ENCODE data around the gene SSNA1.

SSNA1 gene

DNA sequence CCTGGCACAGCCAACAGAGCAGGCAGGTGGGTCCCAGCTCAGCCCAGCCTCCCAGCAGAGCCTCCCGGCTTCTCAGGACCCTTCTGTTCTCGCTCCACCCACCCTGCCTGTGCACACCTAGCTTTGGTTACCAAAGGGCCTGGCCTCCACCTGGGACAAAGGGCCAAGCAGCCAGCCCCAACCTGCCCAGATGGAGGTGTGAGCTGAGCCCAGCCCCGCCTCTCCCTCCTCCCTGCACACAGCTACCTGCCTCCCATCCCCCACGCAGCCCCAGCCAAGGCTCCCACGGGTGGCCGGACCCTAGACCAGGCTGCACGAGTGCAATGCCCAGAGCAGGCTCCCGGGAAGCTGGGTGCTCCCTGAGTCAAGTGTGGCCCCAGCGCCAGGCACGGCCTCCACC, 6.4 kb downstream of the SSNA1 start:
- H3K27ac ChIP-seq (ENCODE audit: insufficient read depth, low read depth, low read length, poor library complexity, severe bottlenecking), result no peak overlapping the region
- no peaks in the 10 kb centered on the region for H3K9me3 ChIP-seq (ENCODE audit: control insufficient read depth, low read length)
- WGBS, 2 experiments, result 87 to 89% methylated on average over 10 of the region's 10 CpGs
- peaks cover 11% of the 10 kb centered on the region for H3K27me3 ChIP-seq (ENCODE audit: control insufficient read depth, insufficient read depth, low read length, poor library complexity, severe bottlenecking)
- peaks cover 17% of the 10 kb centered on the region for H3K4me1 ChIP-seq (ENCODE audit: control insufficient read depth, insufficient read depth, low read length)
- no peaks in the 10 kb centered on the region for H3K36me3 ChIP-seq (ENCODE audit: control insufficient read depth, insufficient read depth, low read length)
- H3K4me3 ChIP-seq (ENCODE audit: insufficient read depth, low read depth, low read length), result no peak overlapping the region

DNA sequence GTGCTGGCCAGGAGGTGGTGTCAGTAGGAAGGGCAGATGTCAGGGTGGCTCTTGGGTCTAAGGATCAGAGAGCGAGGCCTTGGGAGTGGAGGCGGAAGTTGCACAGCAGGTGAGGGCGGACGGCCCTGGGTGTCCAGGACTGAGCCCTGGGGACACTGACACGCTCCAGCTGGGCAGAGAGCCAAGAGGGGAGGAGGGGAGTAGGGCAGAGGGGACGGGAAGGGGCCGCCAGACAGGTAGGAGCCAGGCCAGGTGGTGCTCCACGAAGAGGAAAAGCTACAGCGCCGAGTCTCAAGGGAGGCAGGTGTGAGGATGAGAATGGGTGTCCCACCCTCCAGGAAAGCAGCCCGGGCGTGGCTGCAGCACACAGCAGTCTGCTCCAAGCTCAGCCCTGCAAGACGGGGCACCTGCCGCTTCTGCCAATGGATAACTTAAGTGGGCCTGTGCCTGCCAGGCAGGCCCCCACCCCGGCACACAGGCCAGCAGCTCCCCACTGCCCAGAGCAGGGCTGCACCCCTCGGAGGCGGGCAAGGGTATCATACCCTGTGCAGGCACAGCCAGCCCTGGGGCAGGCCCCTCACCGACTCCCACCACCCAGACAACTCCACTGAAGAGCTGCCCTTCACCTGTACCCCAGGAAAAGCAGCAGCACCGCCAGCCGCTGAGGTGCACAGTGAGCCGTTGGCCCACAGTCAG, 7.2 kb downstream of the SSNA1 start:
- Histone ChIP-seq H3K27ac (ENCODE audit: insufficient read depth, low read depth, low read length, poor library complexity, severe bottlenecking) (no peak overlapping the region), H3K4me3 (ENCODE audit: insufficient read depth, low read depth, low read length) (no peak overlapping the region), H3K4me1 (ENCODE audit: control insufficient read depth, insufficient read depth, low read length) (peaks cover 17% of the 10 kb centered on the region), H3K27me3 (ENCODE audit: control insufficient read depth, insufficient read depth, low read length, poor library complexity, severe bottlenecking) (peaks cover 12% of the 10 kb centered on the region), H3K36me3 (ENCODE audit: control insufficient read depth, insufficient read depth, low read length) (no peaks in the 10 kb centered on the region), H3K9me3 (ENCODE audit: control insufficient read depth, low read length) (no peaks in the 10 kb centered on the region)
- 94% methylated on average over 21 of the region's 21 CpGs for WGBS, 2 experiments

DNA sequence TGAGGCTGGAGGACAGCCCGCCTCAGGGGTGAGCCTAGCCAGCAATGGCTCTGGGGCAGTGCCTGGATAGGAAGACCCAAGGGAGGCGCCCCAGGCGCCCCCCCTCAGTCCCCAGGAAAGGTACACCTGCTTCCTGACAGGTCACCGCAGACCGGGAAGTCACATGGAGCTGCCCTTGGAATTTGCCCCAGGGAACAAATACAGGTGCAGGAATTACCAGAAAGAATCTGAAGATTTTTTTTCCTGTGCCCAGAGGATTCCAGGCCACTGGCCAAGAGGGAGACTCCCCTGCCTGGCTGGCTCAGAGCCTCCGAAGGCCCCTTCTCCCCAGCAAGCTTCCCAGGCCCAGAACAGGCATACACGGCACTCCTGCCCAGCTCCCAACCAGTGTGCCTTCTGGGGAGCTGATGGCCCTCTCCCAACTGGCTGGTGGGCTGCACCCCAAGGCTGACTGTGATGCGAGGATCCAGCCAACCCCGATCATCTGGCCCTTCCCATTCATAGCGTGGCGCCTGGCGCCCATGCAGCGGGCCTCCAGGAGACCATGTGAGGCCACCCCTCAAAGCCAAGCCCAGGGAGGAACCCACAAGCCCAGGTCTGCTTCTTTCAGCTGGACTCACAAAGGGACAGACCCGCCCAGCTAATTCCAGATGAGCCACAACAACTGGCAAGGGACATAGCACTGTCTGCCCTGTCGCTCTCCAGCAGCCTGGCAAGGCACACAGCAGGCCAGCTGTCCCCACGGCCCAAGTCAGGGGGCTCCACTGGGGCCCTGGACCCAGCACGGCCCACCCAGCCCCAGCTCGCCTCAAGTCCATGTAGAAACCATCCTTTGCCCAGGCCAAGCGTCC, 9.8 kb downstream of the SSNA1 start:
- Histone ChIP-seq H3K27ac (ENCODE audit: insufficient read depth, low read depth, low read length, poor library complexity, severe bottlenecking) (no peak overlapping the region), H3K9me3 (ENCODE audit: control insufficient read depth, low read length) (no peaks in the 10 kb centered on the region), H3K36me3 (ENCODE audit: control insufficient read depth, insufficient read depth, low read length) (no peaks in the 10 kb centered on the region), H3K27me3 (ENCODE audit: control insufficient read depth, insufficient read depth, low read length, poor library complexity, severe bottlenecking) (peaks cover 12% of the 10 kb centered on the region), H3K4me1 (ENCODE audit: control insufficient read depth, insufficient read depth, low read length) (peaks cover 25% of the 10 kb centered on the region), H3K4me3 (ENCODE audit: insufficient read depth, low read depth, low read length) (no peak overlapping the region)
- 89 to 90% methylated on average over 19 of the region's 19 CpGs for WGBS, 2 experiments

DNA sequence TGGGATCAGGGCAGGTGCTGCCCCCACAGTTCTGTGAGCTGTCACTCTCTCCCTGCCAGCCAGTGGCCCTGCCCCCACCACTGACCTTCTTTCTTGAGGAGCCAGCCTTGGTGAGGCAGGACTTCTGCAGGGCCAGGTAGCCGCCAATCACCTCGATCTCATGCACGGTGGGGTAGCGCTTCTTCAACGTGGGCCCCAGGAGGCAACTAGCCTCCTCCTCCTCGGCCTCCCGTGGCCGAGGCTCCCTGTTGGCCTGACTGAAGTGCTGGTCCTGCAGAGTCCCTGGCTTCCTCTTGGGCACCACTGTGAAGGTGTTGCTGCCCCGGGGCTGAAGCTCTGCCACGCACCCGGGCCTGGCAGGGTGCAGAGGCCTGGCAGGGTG, 10.4 kb downstream of the SSNA1 start:
- peaks cover 12% of the 10 kb centered on the region for H3K27me3 ChIP-seq (ENCODE audit: control insufficient read depth, insufficient read depth, low read length, poor library complexity, severe bottlenecking)
- H3K4me1 ChIP-seq (ENCODE audit: control insufficient read depth, insufficient read depth, low read length), result peaks cover 25% of the 10 kb centered on the region
- H3K9me3 ChIP-seq (ENCODE audit: control insufficient read depth, low read length), result no peaks in the 10 kb centered on the region
- H3K4me3 ChIP-seq (ENCODE audit: insufficient read depth, low read depth, low read length), result peak overlapping the region; percentile 30
- no peak overlapping the region for H3K27ac ChIP-seq (ENCODE audit: insufficient read depth, low read depth, low read length, poor library complexity, severe bottlenecking)
- H3K36me3 ChIP-seq (ENCODE audit: control insufficient read depth, insufficient read depth, low read length), result no peaks in the 10 kb centered on the region
- 78 to 81% methylated on average over 11 of the region's 11 CpGs for WGBS, 2 experiments

DNA sequence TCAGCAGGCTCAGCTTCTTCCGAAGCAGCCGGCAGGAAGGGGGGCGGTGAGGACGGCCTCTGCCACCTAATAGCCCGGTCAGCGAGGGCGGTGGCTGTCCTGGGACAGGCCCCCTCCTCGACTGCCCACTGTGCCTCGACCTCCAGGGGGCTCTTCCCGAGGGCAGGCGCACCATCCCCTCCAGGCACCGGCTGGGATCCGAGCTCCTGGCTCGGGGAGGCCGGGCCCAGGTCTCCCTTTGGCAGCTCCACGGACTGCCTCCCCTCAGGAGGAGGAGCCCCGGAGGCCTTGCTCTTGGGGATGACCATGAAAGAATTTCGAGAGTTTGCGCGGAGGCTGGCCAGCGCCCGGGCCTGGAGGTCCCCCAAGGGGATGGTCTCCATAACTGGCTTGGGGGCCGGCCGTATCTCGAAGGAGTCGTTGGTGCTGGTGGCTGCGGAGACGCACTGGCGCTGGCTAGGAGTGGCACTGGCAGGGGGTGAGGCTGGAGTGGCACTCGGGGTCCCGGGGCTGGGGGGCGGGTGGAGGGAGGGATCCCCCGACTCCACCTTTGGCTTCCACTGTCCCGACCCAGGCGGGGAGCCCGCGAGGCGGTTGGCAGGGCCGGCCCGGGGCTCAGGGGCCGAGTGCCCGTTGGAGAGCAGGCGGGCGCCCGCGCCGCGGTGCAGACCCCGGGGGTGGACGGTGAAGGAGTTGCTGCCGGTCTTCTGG, 11.1 kb downstream of the SSNA1 start:
- Histone ChIP-seq H3K27me3 (ENCODE audit: control insufficient read depth, insufficient read depth, low read length, poor library complexity, severe bottlenecking) (peaks cover 12% of the 10 kb centered on the region), H3K4me3 (ENCODE audit: insufficient read depth, low read depth, low read length) (peak overlapping the region; percentile 30), H3K27ac (ENCODE audit: insufficient read depth, low read depth, low read length, poor library complexity, severe bottlenecking) (no peak overlapping the region), H3K4me1 (ENCODE audit: control insufficient read depth, insufficient read depth, low read length) (peaks cover 27% of the 10 kb centered on the region), H3K36me3 (ENCODE audit: control insufficient read depth, insufficient read depth, low read length) (no peaks in the 10 kb centered on the region), H3K9me3 (ENCODE audit: control insufficient read depth, low read length) (no peaks in the 10 kb centered on the region)
- 20 to 23% methylated on average over 51 of the region's 51 CpGs for WGBS, 2 experiments

DNA sequence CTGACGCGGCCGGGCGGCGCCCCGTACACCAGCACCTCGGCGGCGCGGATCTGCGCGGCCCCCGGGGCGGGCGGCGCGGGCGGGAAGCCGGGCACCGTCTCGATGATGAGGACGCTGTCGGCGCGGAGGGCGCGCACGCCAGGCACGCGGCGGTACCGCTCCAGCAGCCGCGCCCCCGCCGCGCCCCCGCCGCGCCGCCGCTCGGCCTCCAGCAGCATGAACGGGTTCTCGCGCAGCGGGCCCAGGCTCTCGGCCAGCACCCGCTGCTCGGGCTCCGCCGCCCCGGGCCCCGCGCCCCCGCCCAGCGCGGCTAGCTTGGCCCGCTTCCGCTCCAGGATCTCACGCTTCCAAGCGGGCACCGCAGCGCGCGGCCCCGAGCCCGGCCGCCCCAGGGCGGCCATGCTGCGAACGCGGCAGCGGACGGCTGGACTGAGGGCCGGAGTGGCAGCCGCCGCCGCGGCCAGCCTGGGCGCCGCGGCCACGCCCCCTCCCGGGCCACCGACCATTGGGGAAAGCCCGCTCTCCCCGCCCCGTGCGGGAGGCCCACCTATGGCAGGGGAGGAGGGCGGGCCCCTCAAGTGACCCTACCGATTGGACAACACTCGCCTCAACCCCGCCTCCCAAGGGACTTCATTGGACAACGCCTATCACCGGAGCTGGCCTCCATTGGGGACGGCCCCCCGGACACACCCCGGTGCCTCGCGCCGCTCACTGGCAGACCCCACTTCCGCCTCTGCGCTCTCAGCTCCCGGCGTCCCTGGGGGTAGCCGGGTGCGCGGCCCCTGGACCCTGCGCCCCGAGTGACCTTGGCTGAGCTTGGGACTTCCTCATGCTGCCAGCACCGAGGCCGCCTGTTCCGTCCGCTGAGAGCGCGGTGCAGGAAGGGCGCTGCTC, 12.1 kb downstream of the SSNA1 start, which contains the start of gene TPRN:
Gene TPRN, minus strand, starts transcription at position 431 of the 894 bp plus-strand sequence. Its CDS starts 30 bp downstream, at position 401.
- H3K4me1 ChIP-seq (ENCODE audit: control insufficient read depth, insufficient read depth, low read length), result peaks cover 25% of the 10 kb centered on the region
- H3K4me3 ChIP-seq (ENCODE audit: insufficient read depth, low read depth, low read length), result peak within 1 kb of the TSS; percentile 67
- H3K27ac ChIP-seq (ENCODE audit: insufficient read depth, low read depth, low read length, poor library complexity, severe bottlenecking), result no peak within 1 kb of the TSS
- H3K9me3 ChIP-seq (ENCODE audit: control insufficient read depth, low read length), result no peaks in the 10 kb centered on the region
- no peaks in the 10 kb centered on the region for H3K36me3 ChIP-seq (ENCODE audit: control insufficient read depth, insufficient read depth, low read length)
- peaks cover 12% of the 10 kb centered on the region for H3K27me3 ChIP-seq (ENCODE audit: control insufficient read depth, insufficient read depth, low read length, poor library complexity, severe bottlenecking)
- WGBS, 2 experiments, result 0% methylated on average over 118 of the region's 118 CpGs

DNA sequence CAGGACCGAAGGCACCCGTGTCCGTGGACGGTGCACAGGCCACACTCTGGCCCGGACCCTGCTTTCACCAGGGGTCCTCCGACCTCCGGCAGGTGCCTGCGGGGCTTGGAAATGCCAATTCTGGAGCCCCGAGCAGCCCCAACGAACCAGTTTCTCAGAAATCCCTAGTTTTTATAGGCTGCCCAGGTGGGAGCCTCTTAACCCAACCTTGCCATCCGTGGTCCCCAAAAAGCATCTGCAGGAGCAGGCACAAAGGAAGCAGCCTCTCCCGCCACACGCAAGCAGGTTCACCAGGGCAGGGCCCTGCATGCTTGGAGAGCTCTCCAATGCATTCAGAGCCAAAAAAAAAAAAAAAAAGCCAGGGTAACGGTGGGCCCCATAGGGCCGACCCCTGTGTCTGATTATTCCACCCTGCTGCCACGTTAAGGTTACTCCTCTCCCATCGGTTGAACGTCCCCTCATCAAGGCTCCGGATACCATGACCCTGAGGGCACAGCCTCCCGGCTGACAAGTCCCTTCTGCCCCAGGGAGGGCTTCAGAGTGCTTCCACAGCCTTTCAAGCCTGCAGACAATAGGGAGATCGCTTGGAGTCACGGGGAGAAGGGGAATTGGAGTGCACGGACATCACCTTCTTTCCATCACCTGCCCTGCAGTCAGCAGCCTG, 12.9 kb downstream of the SSNA1 start:
- Histone ChIP-seq H3K4me3 (ENCODE audit: insufficient read depth, low read depth, low read length) (peak overlapping the region; percentile 67), H3K4me1 (ENCODE audit: control insufficient read depth, insufficient read depth, low read length) (peaks cover 27% of the 10 kb centered on the region), H3K9me3 (ENCODE audit: control insufficient read depth, low read length) (no peaks in the 10 kb centered on the region), H3K27me3 (ENCODE audit: control insufficient read depth, insufficient read depth, low read length, poor library complexity, severe bottlenecking) (peaks cover 12% of the 10 kb centered on the region), H3K36me3 (ENCODE audit: control insufficient read depth, insufficient read depth, low read length) (no peaks in the 10 kb centered on the region), H3K27ac (ENCODE audit: insufficient read depth, low read depth, low read length, poor library complexity, severe bottlenecking) (no peak overlapping the region)
- WGBS, 2 experiments, result 24 to 25% methylated on average over 23 of the region's 23 CpGs

DNA sequence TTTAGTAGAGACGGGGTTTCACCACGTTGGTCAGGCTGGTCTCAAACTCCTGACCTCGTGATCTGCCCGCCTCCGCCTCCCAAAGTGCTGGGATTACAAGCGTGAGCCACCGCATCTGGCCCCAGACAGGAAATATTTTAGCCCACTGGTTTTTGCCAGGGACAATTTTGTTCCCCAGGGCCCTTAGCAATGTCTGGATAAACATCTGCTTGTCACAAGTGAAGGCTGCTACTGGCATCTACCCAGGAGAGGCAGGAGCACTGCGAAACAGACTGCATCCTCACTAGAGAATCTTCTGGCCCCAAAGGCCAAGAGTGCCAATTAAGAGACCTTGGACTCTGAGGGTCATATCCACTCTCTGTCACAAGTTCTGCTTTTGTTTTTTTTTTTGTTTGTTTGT, 14.5 kb downstream of the SSNA1 start:
- H3K27ac ChIP-seq (ENCODE audit: insufficient read depth, low read depth, low read length, poor library complexity, severe bottlenecking), result no peak overlapping the region
- H3K4me1 ChIP-seq (ENCODE audit: control insufficient read depth, insufficient read depth, low read length), result peaks cover 32% of the 10 kb centered on the region
- H3K4me3 ChIP-seq (ENCODE audit: insufficient read depth, low read depth, low read length), result no peak overlapping the region
- 94% methylated on average over 8 of the region's 8 CpGs for WGBS, 2 experiments
- no peaks in the 10 kb centered on the region for H3K9me3 ChIP-seq (ENCODE audit: control insufficient read depth, low read length)
- H3K36me3 ChIP-seq (ENCODE audit: control insufficient read depth, insufficient read depth, low read length), result no peaks in the 10 kb centered on the region
- H3K27me3 ChIP-seq (ENCODE audit: control insufficient read depth, insufficient read depth, low read length, poor library complexity, severe bottlenecking), result peaks cover 12% of the 10 kb centered on the region

DNA sequence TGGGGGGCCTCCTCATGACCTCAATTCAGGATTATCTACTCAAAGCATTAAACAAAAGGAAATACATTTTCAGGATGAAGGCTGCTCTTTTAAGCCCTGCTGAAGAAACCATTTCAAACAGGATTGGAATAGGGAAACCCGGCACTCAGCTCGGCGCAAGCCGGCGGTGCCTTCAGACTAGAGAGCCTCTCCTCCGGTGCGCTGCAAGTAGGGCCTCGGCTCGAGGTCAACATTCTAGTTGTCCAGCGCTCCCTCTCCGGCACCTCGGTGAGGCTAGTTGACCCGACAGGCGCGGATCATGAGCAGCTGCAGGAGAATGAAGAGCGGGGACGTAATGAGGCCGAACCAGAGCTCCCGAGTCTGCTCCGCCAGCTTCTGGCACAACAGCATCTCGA, 16.3 kb downstream of the SSNA1 start:
- Histone ChIP-seq H3K9me3 (ENCODE audit: control insufficient read depth, low read length) (no peaks in the 10 kb centered on the region), H3K27me3 (ENCODE audit: control insufficient read depth, insufficient read depth, low read length, poor library complexity, severe bottlenecking) (peaks cover 2% of the 10 kb centered on the region), H3K36me3 (ENCODE audit: control insufficient read depth, insufficient read depth, low read length) (no peaks in the 10 kb centered on the region), H3K4me3 (ENCODE audit: insufficient read depth, low read depth, low read length) (peak overlapping the region; percentile 76), H3K27ac (ENCODE audit: insufficient read depth, low read depth, low read length, poor library complexity, severe bottlenecking) (no peak overlapping the region), H3K4me1 (ENCODE audit: control insufficient read depth, insufficient read depth, low read length) (peaks cover 22% of the 10 kb centered on the region)
- WGBS, 2 experiments, result 32 to 34% methylated on average over 21 of the region's 21 CpGs

Data from ectodermal cell (in vitro differentiated cells).